ENCODE measurements around the gene VWA1. TPM values are rescaled to one million over a fixed set of nuclear protein-coding genes. Genes with fewer than 3 reads are reported as not detected.
"Not testable (repeated sequence)": the region's sequence is repeated elsewhere in the genome, so short reads cannot be mapped to it uniquely, and the experiment has no call there.

Gene VWA1
- total and polyA plus RNA-seq, 4 donors = 0.13 to 86.5 (median 20.0) TPM

- DNase-seq; H3K27ac ChIP-seq (ENCODE audit: low read depth in 1 of 2, low read length in 2 of 2); H3K27me3 ChIP-seq (ENCODE audit: control insufficient read depth in 1 of 2, insufficient read depth in 2 of 2, low read length in 1 of 2); ATAC-seq (ENCODE audit: low FRiP score); H3K4me1 ChIP-seq (ENCODE audit: control insufficient read depth in 1 of 2, insufficient read depth in 2 of 2, low read length in 2 of 2); H3K4me3 ChIP-seq (ENCODE audit: low read length in 2 of 2); H3K36me3 ChIP-seq (ENCODE audit: control insufficient read depth in 1 of 2, insufficient read depth in 2 of 2, low read length in 1 of 2); intact Hi-C loops (cut with DNase I); H3K9me3 ChIP-seq (ENCODE audit: control insufficient read depth, low read length): not testable (repeated sequence)
- 63 to 100% methylated on average over 1 to 4 of the region's 15 CpGs for WGBS, 2 donors
These were observed 20.4 kb downstream of the VWA1 start for GRCh38 chr1:1455934-1456333.

- H3K4me3 ChIP-seq (ENCODE audit: low read length in 2 of 2); ATAC-seq (ENCODE audit: low FRiP score); intact Hi-C loops (cut with DNase I); H3K9me3 ChIP-seq (ENCODE audit: control insufficient read depth, low read length); H3K4me1 ChIP-seq (ENCODE audit: control insufficient read depth in 1 of 2, insufficient read depth in 2 of 2, low read length in 2 of 2); DNase-seq; H3K36me3 ChIP-seq (ENCODE audit: control insufficient read depth in 1 of 2, insufficient read depth in 2 of 2, low read length in 1 of 2); H3K27ac ChIP-seq (ENCODE audit: low read depth in 1 of 2, low read length in 2 of 2); H3K27me3 ChIP-seq (ENCODE audit: control insufficient read depth in 1 of 2, insufficient read depth in 2 of 2, low read length in 1 of 2): not testable (repeated sequence)
- WGBS, 2 donors = 86% methylated on average over 17 to 19 of the region's 22 CpGs
These were observed 21.3 kb downstream of the VWA1 start for GRCh38 chr1:1456683-1457255.

- ATAC-seq (ENCODE audit: low FRiP score); H3K9me3 ChIP-seq (ENCODE audit: control insufficient read depth, low read length); H3K27me3 ChIP-seq (ENCODE audit: control insufficient read depth in 1 of 2, insufficient read depth in 2 of 2, low read length in 1 of 2); H3K4me3 ChIP-seq (ENCODE audit: low read length in 2 of 2); H3K4me1 ChIP-seq (ENCODE audit: control insufficient read depth in 1 of 2, insufficient read depth in 2 of 2, low read length in 2 of 2); intact Hi-C loops (cut with DNase I); H3K36me3 ChIP-seq (ENCODE audit: control insufficient read depth in 1 of 2, insufficient read depth in 2 of 2, low read length in 1 of 2); DNase-seq; H3K27ac ChIP-seq (ENCODE audit: low read depth in 1 of 2, low read length in 2 of 2): not testable (repeated sequence)
- WGBS, 2 donors = 90% methylated on average over 9 to 17 of the region's 19 CpGs
These were observed 23.7 kb downstream of the VWA1 start for GRCh38 chr1:1459156-1459555.

GRCh38 chr1:1459711-1460110 is 24.2 kb downstream of the VWA1 start:
- H3K4me1 ChIP-seq (ENCODE audit: control insufficient read depth in 1 of 2, insufficient read depth in 2 of 2, low read length in 2 of 2); H3K36me3 ChIP-seq (ENCODE audit: control insufficient read depth in 1 of 2, insufficient read depth in 2 of 2, low read length in 1 of 2); H3K4me3 ChIP-seq (ENCODE audit: low read length in 2 of 2); intact Hi-C loops (cut with DNase I); DNase-seq; H3K27me3 ChIP-seq (ENCODE audit: control insufficient read depth in 1 of 2, insufficient read depth in 2 of 2, low read length in 1 of 2); H3K9me3 ChIP-seq (ENCODE audit: control insufficient read depth, low read length); H3K27ac ChIP-seq (ENCODE audit: low read depth in 1 of 2, low read length in 2 of 2); ATAC-seq (ENCODE audit: low FRiP score): not testable (repeated sequence)
- 87 to 92% methylated on average over 12 to 14 of the region's 14 CpGs for WGBS, 2 donors

- ATAC-seq (ENCODE audit: low FRiP score) = no peak
- H3K27me3 ChIP-seq (ENCODE audit: control insufficient read depth in 1 of 2, insufficient read depth in 2 of 2, low read length in 1 of 2) = no peaks in the 10 kb centered on the region
- H3K27ac ChIP-seq (ENCODE audit: low read depth in 1 of 2, low read length in 2 of 2) = no peak overlapping the region
- no peaks in the 10 kb centered on the region for H3K36me3 ChIP-seq (ENCODE audit: control insufficient read depth in 1 of 2, insufficient read depth in 2 of 2, low read length in 1 of 2)
- H3K4me3 ChIP-seq (ENCODE audit: low read length in 2 of 2) = no peak overlapping the region
- no peaks in the 10 kb centered on the region for H3K4me1 ChIP-seq (ENCODE audit: control insufficient read depth in 1 of 2, insufficient read depth in 2 of 2, low read length in 2 of 2)
- H3K9me3 ChIP-seq (ENCODE audit: control insufficient read depth, low read length) = no peaks in the 10 kb centered on the region
- WGBS, 2 donors = 85 to 86% methylated on average over 27 of the region's 27 CpGs
- intact Hi-C loops (cut with DNase I) = no loop called here
- no peak for DNase-seq
These were observed 25.1 kb downstream of the VWA1 start for GRCh38 chr1:1460540-1461130.

GRCh38 chr1:1461721-1462317 is 26.3 kb downstream of the VWA1 start:
- no peak for DNase-seq
- Histone ChIP-seq H3K9me3 (ENCODE audit: control insufficient read depth, low read length) (no peaks in the 10 kb centered on the region), H3K4me1 (ENCODE audit: control insufficient read depth in 1 of 2, insufficient read depth in 2 of 2, low read length in 2 of 2) (no peaks in the 10 kb centered on the region), H3K27ac (ENCODE audit: low read depth in 1 of 2, low read length in 2 of 2) (no peak overlapping the region), H3K36me3 (ENCODE audit: control insufficient read depth in 1 of 2, insufficient read depth in 2 of 2, low read length in 1 of 2) (no peaks in the 10 kb centered on the region), H3K27me3 (ENCODE audit: control insufficient read depth in 1 of 2, insufficient read depth in 2 of 2, low read length in 1 of 2) (no peaks in the 10 kb centered on the region), H3K4me3 (ENCODE audit: low read length in 2 of 2) (no peak overlapping the region)
- ATAC-seq (ENCODE audit: low FRiP score) = no peak
- WGBS, 2 donors = 64 to 73% methylated on average over 17 to 18 of the region's 18 CpGs
- intact Hi-C loops (cut with DNase I) = no loop called here

- ATAC-seq (ENCODE audit: low FRiP score) = no peak
- no peaks in the 10 kb centered on the region for H3K9me3 ChIP-seq (ENCODE audit: control insufficient read depth, low read length)
- intact Hi-C loops (cut with DNase I) = no loop called here
- H3K4me3 ChIP-seq (ENCODE audit: low read length in 2 of 2) = no peak overlapping the region
- H3K4me1 ChIP-seq (ENCODE audit: control insufficient read depth in 1 of 2, insufficient read depth in 2 of 2, low read length in 2 of 2) = no peaks in the 10 kb centered on the region
- H3K27me3 ChIP-seq (ENCODE audit: control insufficient read depth in 1 of 2, insufficient read depth in 2 of 2, low read length in 1 of 2) = no peaks in the 10 kb centered on the region
- DNase-seq = no peak
- no peak overlapping the region for H3K27ac ChIP-seq (ENCODE audit: low read depth in 1 of 2, low read length in 2 of 2)
- H3K36me3 ChIP-seq (ENCODE audit: control insufficient read depth in 1 of 2, insufficient read depth in 2 of 2, low read length in 1 of 2) = no peaks in the 10 kb centered on the region
- WGBS, 2 donors = 56 to 63% methylated on average over 26 of the region's 26 CpGs
These were observed 27.0 kb downstream of the VWA1 start for GRCh38 chr1:1462318-1462966.

- Histone ChIP-seq H3K27ac (ENCODE audit: low read depth in 1 of 2, low read length in 2 of 2) (no peak overlapping the region), H3K4me3 (ENCODE audit: low read length in 2 of 2) (no peak overlapping the region), H3K27me3 (ENCODE audit: control insufficient read depth in 1 of 2, insufficient read depth in 2 of 2, low read length in 1 of 2) (no peaks in the 10 kb centered on the region), H3K9me3 (ENCODE audit: control insufficient read depth, low read length) (no peaks in the 10 kb centered on the region), H3K4me1 (ENCODE audit: control insufficient read depth in 1 of 2, insufficient read depth in 2 of 2, low read length in 2 of 2) (no peaks in the 10 kb centered on the region), H3K36me3 (ENCODE audit: control insufficient read depth in 1 of 2, insufficient read depth in 2 of 2, low read length in 1 of 2) (no peaks in the 10 kb centered on the region)
- WGBS, 2 donors = 83 to 89% methylated on average over 7 of the region's 7 CpGs
- intact Hi-C loops (cut with DNase I) = no loop called here
- ATAC-seq (ENCODE audit: low FRiP score) = no peak
- DNase-seq = no peak
These were observed 27.8 kb downstream of the VWA1 start for GRCh38 chr1:1463312-1463711.

All from aorta (tissue), 5 donors.